UCSD-AML1 (cell line): ENCODE measurements around the gene RBM42.
"Not testable (repeated sequence)": the region's sequence is repeated elsewhere in the genome, so short reads cannot be mapped to it uniquely, and the experiment has no call there.

Experiments used
- DNase-seq: peaks from one replicate; lab custom pipeline; 2025; ENCODE audit not compliant: unreplicated experiment; lab: John Stamatoyannopoulos, UW

Gene RBM42, protein sequence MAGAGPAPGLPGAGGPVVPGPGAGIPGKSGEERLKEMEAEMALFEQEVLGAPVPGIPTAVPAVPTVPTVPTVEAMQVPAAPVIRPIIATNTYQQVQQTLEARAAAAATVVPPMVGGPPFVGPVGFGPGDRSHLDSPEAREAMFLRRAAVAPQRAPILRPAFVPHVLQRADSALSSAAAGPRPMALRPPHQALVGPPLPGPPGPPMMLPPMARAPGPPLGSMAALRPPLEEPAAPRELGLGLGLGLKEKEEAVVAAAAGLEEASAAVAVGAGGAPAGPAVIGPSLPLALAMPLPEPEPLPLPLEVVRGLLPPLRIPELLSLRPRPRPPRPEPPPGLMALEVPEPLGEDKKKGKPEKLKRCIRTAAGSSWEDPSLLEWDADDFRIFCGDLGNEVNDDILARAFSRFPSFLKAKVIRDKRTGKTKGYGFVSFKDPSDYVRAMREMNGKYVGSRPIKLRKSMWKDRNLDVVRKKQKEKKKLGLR

DNA sequence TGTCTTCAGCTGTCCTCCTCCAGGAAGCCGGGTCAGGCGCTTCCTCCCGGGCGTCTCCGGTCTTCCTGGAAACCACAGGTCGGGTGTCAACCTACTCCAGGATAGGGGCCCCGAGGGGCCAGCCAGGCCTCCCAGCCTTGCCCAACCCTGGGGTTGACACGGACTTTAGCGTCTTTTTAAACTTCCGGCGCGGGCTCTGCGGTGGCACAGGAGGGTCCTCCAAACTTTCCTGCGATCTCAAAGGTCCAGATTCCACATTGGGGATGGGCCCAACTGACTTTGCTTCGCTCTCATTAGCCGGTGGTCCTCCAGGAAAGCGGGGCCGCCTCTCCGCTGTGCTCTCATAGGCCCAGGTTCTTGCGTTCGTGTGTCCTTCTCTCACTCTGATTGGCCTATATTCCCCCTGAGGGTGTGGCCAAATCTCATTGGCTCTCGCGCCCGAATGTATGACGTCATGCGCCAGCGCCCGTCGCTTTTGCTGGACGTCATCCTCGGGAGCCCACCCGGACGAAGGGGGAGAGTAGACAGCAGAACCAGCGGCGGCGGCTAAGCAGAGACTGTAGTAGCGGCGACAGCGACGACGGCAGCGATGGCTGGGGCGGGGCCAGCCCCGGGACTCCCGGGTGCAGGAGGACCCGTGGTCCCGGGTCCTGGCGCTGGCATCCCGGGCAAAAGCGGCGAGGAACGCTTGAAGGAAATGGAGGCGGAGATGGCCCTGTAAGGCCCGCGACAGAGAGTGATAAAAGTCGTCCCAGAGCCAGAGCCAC, at the start of gene RBM42:
Gene RBM42 (plus strand): TSS at position 472 of the 767 bp plus-strand sequence. CDS start 118 bp downstream, at position 590.
- DNase-seq, result peak; percentile 96

DNA sequence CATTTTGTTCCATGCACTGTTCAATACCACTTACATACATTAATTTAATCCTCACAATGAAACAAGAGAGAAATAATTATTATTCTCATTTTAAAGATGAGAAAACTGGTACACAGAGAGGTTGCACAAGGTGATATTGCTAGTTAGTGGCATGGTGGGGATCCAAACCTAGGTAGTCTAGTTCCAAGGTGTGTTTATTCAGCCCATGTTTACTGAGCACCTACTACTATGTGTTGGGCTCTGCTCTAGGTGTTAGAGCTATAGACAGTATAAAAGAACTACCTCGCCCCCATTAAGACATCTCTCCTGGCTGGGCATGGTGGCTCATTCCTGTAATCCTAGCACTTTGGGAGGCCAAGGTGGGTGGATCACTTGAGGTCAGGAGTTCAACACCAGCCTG, 46.1 kb upstream of the RBM42 start:
- no peak for DNase-seq

DNA sequence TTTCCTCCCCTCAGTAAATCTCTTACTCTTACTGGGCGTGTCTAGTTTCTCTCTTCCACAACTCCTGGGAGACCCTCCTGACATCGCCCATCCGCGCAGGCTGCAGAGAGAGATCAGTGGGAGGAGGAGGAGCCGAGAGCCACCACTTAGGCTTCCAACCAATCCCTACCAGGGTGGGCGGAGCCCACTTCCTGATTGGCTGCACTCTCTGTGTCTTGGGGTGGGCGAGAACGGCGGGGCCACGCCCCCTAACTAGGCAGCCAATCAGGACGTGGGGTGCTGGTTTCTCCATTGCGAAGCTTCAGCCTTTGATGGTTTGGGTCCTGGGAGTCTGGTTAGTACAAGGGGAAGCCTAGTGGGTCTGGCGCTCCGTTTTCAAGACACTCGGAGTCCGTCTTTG, 43.0 kb upstream of the RBM42 start, which contains the start of gene PMIS2:
Gene PMIS2 (plus strand): TSS at position 326 of the 400 bp plus-strand sequence. CDS start 87 bp downstream, outside the sequence.
- no peak for DNase-seq

DNA sequence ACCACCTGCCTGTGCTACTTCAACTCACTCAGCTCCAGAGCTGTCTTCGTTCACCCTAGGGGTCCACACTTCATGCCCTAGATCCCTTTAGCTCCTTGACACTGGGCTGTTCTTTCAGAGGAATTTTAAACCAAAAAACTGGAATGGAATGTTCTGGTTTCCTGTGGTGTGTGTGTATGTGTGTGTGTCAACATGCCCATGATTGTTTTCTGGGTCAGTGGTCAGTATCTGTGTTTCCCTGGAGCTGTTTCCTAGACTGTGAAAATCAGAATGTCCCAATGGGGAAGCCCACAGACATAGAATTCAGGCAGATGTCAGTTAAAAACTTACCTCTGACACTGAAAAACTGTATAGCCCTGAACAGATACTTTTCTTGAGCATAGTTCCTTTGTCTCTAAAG, 41.5 kb upstream of the RBM42 start:
- DNase-seq, result no peak

DNA sequence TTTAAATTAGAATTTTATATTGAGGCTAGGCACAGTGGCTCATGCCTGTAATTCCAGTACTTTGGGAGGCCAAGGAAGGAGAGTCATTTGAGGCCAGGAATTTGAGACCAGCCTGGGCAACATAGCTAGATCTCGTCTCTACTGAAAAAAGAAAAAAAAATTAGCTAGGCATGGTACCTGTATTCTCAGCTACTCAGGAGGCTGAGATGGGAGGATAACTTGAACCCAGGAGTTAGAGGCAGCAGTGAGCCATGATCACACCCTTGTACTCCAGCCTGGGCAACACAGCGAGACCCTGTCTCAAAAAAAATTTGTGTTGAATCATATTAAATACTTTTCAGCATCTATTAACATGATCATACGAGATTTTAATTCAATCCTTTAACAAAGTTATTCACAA, 38.0 kb upstream of the RBM42 start:
- DNase-seq, result no peak

DNA sequence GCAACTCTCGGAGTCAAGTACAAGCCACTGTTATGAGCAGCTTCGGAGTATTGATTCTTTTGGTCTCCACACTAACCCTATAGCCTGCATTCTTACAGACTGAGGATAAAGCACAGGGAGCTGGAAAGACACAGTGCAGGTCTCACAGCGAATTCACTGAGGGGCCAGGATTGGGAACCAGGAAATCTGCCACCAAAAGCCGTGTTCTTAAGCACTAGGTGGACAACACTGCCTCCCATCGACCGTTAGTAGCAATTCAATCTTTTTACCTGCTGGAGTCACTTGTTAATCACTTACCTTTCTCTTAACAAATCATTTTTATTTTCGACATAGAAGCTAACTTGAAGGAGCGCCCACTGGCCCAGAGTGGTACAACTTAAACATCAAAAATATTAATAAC, 36.6 kb upstream of the RBM42 start:
- DNase-seq, result peak; percentile 23

DNA sequence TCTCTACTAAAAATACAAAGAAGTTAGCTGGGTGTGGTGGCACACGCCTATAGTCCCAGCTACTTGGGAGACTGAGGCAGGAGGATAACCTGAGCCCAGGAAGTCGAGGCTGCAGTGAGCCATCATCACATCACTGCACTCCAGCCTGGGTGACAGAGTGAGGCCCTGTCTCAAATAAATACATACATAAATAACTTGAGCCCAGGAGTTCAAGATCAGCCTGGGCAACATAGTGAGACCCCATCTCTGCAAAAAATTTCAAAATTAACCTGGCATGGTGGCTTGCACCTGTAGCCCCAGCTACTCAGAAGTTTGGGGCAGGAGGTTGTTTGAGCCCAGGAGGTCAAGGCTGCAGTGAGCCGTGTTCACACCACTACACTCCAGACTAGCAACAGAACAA, 33.8 kb upstream of the RBM42 start:
- not testable (repeated sequence) for DNase-seq

DNA sequence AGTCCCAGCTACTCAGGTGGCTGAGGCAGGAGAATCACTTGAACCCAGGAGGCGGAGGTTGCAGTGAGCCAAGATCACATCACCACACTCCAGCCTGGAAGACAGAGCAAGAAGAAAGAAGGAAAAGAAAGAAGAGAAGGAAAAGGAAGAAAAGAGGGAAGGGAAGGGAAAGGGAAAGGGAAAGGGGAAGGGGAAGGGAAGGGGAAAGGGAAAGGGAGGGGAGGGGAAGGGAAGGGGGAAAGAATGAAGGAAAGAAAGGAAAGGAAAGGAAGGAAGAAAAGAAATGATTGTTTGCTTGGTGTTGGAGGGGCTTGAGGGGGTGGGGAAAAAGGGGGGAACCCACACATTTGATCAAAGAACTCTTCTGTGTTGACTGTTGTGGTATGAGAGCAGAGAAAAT, 32.9 kb upstream of the RBM42 start:
- no peak for DNase-seq

DNA sequence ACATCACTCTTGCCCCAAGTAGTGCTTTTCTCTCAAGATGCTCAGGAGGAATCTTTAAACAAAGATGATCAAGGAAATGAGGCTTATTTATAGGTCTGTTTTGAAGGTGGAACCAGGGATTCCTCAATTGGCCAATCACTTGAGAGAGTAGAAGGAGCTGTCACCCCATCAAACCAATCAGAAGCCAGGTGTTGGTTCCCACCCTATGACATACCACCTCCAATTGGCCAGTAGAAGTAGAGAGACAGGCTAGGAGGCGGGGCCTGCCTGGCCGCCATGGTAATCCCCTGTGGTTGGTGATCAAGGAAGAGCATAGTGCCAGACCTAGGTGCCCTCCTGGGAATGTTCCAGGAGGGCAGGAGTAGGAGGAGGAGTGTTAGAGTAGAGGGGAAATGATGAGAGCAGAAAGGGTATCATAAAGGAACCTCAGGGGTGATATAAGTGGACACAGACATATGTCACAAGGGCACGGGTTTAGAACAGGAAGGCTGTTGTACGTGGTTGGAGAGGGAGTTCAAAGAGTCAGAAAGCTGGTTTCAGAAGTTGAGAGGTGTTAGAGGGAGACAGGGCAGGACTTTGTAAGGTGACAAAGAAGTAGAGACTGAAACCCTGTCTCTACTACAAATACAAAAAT, 32.4 kb upstream of the RBM42 start:
- DNase-seq, result no peak

DNA sequence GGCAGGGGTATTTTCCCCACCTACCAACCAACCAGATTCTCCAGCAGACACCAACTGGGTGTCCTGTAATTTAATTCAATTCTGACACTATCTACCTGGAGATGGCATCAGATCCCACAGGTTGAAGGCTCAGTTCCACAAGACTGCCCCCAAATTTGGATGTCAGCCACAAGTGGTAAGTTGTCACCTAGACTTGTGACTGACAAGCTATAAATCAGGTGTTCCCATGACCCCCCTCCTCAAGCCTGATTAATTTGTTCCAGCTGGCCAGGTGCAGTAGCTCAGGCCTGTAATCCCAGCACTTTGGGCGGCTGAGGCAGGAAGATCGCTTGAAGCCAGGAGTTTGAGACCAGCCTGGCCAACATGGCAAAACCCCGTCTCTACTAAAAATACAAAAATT, 26.9 kb upstream of the RBM42 start:
- DNase-seq, result no peak

DNA sequence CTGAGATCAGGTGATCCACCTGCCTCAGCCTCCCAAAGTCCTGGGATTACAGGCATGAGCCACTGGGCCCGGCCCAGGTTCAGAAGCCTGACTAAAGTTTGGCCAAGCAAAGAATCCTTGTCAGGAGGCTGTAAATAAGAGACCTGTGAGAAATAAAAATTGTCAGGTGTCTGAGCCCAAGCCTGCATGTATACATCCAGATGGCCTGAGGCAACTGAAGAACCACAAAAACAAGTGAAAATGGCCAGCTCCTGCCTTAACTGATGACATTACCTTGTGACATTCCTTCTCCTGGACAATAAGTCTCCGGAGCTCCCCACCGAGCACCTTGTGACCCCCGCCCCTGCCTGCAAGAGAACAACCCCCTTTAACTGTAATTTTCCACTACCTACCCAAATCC, 24.4 kb upstream of the RBM42 start:
- not testable (repeated sequence) for DNase-seq

DNA sequence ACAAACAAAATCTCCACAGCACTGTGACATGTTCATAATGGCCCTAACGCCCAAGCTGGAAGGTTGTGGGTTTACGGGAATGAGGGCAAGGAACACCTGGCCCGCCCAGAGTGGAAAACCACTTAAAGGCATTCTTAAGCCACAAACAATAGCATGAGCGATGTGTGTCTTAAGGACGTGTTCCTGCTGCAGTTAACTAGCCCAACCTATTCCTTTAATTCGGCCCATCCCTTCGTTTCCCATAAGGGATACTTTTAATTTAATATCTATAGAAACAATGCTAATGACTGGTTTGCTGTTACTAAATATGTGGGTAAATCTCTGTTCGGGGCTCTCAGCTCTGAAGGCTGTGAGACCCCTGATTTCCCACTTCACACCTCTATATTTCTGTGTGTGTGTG, 21.7 kb upstream of the RBM42 start:
- not testable (repeated sequence) for DNase-seq

DNA sequence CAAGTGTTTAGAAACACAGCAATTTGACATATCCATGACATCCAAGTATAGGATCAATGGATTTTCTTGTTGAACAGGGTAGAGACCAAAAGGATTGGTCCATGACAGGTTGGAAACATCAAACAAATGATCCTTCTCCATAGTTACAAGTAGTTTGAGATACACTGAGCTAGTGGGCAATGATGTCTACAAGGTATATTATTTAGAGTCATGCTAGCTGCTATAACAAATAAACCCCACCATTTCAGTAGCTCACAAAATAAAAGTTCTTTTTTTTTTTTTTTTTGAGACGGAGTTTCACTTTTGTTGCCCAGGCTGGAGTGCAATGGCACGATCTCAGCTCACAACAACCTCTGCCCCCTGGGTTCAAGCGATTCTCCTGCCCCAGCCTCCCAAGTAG, 21.2 kb upstream of the RBM42 start:
- no peak for DNase-seq

DNA sequence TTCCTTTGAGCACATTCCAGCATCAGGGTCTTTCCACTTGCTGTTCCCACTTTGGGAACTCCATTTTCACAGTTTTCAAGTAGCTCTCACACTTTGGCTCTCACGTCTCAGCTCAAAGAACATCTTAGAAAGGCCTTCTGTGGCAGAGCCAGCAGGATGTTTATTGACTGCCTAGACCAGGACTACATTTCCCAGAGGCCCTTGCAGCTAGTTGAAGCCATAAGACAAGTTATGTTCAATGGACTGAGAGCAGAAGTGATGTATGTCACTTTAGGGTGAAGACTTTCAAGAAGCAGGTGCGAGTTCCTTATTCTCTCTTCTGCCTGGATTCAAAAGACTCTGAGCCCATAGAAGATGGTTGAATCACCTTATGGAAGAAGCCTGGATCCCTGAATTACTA, 20.6 kb upstream of the RBM42 start:
- DNase-seq, result no peak

DNA sequence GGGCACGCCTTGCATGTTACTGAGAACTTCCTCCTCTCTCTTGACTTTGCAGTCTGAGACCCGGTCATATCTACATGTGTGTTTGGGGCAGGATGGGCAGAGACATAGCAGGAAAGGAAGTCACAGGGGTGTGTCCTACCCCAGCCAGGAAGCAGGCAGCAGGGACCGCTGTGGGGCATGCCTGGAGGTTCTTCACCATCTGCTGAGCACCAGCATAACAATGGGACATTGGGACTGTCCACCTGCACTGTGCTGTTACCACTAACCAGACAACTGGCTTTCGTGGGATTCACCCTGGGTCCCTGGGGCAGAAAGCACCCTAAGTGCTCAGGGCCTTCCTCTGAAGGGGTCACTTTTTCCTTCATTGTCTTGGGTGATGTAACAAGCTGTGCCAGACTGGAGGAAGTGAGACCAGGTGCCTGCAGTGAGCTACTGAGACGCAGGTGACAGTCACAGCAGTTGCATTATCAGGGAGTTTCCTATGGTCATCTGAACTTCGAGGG, 18.9 kb upstream of the RBM42 start:
- DNase-seq, result peak; percentile 47

DNA sequence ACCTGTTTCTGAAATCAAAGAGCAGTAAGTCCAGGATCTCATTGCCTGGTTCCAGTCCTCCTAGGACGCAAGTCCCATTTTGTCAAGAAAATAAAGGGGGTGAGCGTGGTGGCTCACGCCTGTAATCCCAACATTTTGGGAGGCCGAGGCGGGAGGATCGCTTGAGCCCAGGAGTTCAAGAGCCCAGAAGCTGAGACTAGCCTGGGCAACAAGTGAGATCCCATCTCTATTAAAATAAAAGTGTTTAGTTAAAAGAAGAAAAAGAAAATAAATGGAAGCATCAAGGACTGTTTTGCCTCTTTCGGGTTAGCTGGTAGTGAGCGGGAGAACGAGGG, 16.6 kb upstream of the RBM42 start:
- DNase-seq, result no peak

DNA sequence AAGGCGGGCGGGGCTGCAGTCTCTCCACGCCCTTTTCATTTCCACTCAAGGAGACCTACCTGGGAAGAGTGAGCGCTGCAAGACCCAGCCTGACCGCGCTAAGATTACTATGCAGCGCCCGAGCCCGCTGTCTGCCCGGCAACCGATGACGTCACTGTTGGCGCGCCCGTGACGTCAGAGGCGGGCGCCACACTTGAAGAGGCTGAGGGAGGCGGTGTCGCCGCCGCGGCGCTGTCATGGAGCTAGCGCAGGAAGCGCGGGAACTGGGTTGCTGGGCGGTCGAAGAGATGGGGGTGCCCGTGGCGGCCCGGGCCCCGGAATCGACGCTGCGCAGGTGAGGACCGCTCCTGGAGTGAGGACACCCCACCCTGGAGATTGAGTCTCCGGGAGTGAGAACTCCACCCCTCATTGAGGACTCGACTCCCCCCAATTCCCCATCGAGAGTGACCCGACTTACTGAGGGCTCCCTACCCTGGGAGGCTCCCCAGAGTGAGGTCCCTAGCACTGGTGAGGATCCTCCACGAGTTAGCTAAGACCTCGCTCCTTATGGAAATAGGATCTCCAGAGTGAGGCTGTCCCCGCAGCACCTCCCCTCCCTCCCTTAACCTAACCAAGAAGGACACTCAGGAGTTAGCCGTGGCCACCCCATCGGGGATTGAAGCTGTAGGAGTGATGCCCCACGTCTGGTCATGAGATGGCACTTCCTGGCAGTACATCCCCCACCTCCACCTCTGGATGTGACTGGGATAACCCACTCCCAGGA, 16.1 kb upstream of the RBM42 start, which contains the start of gene HAUS5:
Gene HAUS5 (plus strand): TSS at position 177 of the 763 bp plus-strand sequence. CDS start 60 bp downstream, at position 237.
- peak; percentile 94 for DNase-seq

DNA sequence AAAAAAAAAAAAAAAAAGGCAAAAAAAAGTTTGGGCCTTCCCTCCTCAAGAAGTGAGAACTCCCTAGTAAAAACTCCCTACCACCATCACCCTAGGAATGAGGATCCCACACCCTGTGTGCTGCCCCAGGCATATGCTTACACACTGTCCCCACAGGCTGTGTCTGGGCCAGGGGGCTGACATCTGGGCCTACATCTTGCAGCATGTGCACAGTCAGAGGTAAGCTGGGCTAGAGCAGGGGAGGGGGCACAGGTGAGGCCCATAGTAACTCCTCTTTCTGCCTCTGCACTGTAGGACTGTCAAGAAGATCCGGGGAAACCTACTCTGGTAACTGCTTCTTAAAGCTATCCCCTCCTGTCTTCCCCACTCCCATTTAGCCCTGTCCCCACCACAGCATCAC, 15.3 kb upstream of the RBM42 start:
- DNase-seq, result no peak

DNA sequence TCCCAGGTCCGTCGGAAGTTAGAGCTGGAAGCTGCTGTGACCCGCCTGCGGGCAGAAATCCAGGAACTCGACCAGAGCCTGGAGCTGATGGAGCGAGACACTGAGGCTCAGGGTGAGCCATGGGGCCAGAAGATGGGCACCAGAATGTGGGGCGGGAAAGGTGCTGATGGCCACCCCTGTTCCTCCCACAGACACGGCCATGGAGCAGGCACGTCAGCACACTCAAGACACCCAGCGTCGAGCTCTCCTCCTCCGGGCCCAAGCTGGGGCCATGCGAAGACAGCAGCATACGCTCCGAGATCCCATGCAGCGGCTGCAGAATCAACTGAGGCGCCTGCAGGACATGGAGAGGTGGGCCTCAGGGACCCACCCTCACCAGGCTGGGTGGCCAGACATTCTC, 13.8 kb upstream of the RBM42 start:
- no peak for DNase-seq

DNA sequence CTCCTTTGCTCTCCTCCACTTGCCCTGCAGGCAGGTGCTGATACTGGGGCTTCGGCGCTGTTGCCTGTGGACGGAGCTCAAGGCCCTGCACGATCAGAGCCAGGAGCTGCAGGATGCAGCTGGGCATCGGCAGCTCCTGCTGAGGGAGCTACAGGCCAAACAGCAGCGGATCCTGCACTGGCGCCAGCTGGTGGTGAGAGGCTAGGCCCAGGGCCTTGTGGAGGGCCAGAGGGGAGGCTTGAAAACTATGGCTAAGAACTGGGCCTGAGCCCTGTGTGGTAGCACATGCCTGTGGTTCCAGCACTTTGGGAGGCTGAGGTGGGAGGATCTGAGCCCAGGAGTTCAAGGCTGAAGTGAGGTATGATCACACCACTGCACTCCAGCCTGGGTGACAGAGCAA, 10.0 kb upstream of the RBM42 start:
- no peak for DNase-seq
